ENCODE measurements around the gene UCK2.

The UCK2 gene

GRCh38 chr1:165942927-165943597, 115.6 kb downstream of the UCK2 start:
- intact Hi-C loops (cut with micrococcal nuclease) = no loop called here
- H3K9me3 Mint-ChIP-seq = no peaks in the 10 kb centered on the region
- H3K27me3 Mint-ChIP-seq = peaks cover 5% of the 10 kb centered on the region
- H3K4me1 Mint-ChIP-seq (ENCODE audit: low read depth) = no peaks in the 10 kb centered on the region
- no peak overlapping the region for H3K27ac Mint-ChIP-seq
- no peaks in the 10 kb centered on the region for H3K36me3 Mint-ChIP-seq (ENCODE audit: low read depth)
- no peak overlapping the region for H3K4me3 Mint-ChIP-seq

- Mint-ChIP-seq H3K27me3 (peaks cover 5% of the 10 kb centered on the region), H3K9me3 (no peaks in the 10 kb centered on the region), H3K36me3 (ENCODE audit: low read depth) (no peaks in the 10 kb centered on the region), H3K4me1 (ENCODE audit: low read depth) (no peaks in the 10 kb centered on the region), H3K4me3 (no peak overlapping the region), H3K27ac (no peak overlapping the region)
- intact Hi-C loops (cut with micrococcal nuclease) = no loop called here
Observed at GRCh38 chr1:165945911-165946310, 118.5 kb downstream of the UCK2 start.

- no peaks in the 10 kb centered on the region for H3K9me3 Mint-ChIP-seq
- peaks cover 3% of the 10 kb centered on the region for H3K27me3 Mint-ChIP-seq
- no peaks in the 10 kb centered on the region for H3K36me3 Mint-ChIP-seq (ENCODE audit: low read depth)
- H3K4me1 Mint-ChIP-seq (ENCODE audit: low read depth) = no peaks in the 10 kb centered on the region
- no peak overlapping the region for H3K4me3 Mint-ChIP-seq
- intact Hi-C loops (cut with micrococcal nuclease) = no loop called here
- H3K27ac Mint-ChIP-seq = no peak overlapping the region
Observed at GRCh38 chr1:165947797-165948455, 120.5 kb downstream of the UCK2 start.

GRCh38 chr1:165949335-165950130, 122.1 kb downstream of the UCK2 start:
- no peaks in the 10 kb centered on the region for H3K9me3 Mint-ChIP-seq
- no peak overlapping the region for H3K4me3 Mint-ChIP-seq
- H3K27ac Mint-ChIP-seq = no peak overlapping the region
- no peaks in the 10 kb centered on the region for H3K36me3 Mint-ChIP-seq (ENCODE audit: low read depth)
- H3K4me1 Mint-ChIP-seq (ENCODE audit: low read depth) = no peaks in the 10 kb centered on the region
- intact Hi-C loops (cut with micrococcal nuclease) = no loop called here
- H3K27me3 Mint-ChIP-seq = no peaks in the 10 kb centered on the region

GRCh38 chr1:165954940-165955339, 127.5 kb downstream of the UCK2 start:
- H3K27ac Mint-ChIP-seq = no peak overlapping the region
- no peaks in the 10 kb centered on the region for H3K27me3 Mint-ChIP-seq
- no peaks in the 10 kb centered on the region for H3K36me3 Mint-ChIP-seq (ENCODE audit: low read depth)
- no peaks in the 10 kb centered on the region for H3K4me1 Mint-ChIP-seq (ENCODE audit: low read depth)
- intact Hi-C loops (cut with micrococcal nuclease) = no loop called here
- H3K9me3 Mint-ChIP-seq = no peaks in the 10 kb centered on the region
- no peak overlapping the region for H3K4me3 Mint-ChIP-seq

- intact Hi-C loops (cut with micrococcal nuclease) = no loop called here
- Mint-ChIP-seq H3K27me3 (no peaks in the 10 kb centered on the region), H3K9me3 (no peaks in the 10 kb centered on the region), H3K36me3 (ENCODE audit: low read depth) (no peaks in the 10 kb centered on the region), H3K4me1 (ENCODE audit: low read depth) (no peaks in the 10 kb centered on the region), H3K4me3 (no peak overlapping the region), H3K27ac (no peak overlapping the region)
Observed at GRCh38 chr1:165958306-165958705, 130.9 kb downstream of the UCK2 start.

GRCh38 chr1:165960136-165960535, 132.7 kb downstream of the UCK2 start:
- Mint-ChIP-seq H3K27ac (no peak overlapping the region), H3K9me3 (no peaks in the 10 kb centered on the region), H3K4me3 (no peak overlapping the region), H3K36me3 (ENCODE audit: low read depth) (no peaks in the 10 kb centered on the region), H3K27me3 (no peaks in the 10 kb centered on the region), H3K4me1 (ENCODE audit: low read depth) (no peaks in the 10 kb centered on the region)
- intact Hi-C loops (cut with micrococcal nuclease) = no loop called here

GRCh38 chr1:165960881-165961280, 133.5 kb downstream of the UCK2 start:
- H3K27ac Mint-ChIP-seq = no peak overlapping the region
- intact Hi-C loops (cut with micrococcal nuclease) = no loop called here

More at GRCh38 chr1:165960881-165961280, 133.5 kb downstream of the UCK2 start:
- Mint-ChIP-seq H3K4me3 (no peak overlapping the region), H3K4me1 (ENCODE audit: low read depth) (no peaks in the 10 kb centered on the region), H3K36me3 (ENCODE audit: low read depth) (no peaks in the 10 kb centered on the region), H3K9me3 (no peaks in the 10 kb centered on the region), H3K27me3 (no peaks in the 10 kb centered on the region)
